ENCODE data around the gene CYP2E1. TPM values are rescaled to one million over a fixed set of nuclear protein-coding genes. Genes with fewer than 3 reads are reported as not detected.

CYP2E1 gene
- polyA plus RNA-seq, 1 of the 3 experiments (the other 2 are of a cell fraction): 0.61 TPM

- Histone ChIP-seq H3K27ac (ENCODE audit: low read depth in 2 of 2, low read length in 1 of 2) (no peak overlapping the region), H3K9me3 (no peaks in the 10 kb centered on the region), H3F3A (replicated peaks; ENCODE audit: insufficient read depth) (no peaks in the 10 kb centered on the region), H3K9ac (no peak overlapping the region), H3K4me1 (ENCODE audit: control insufficient read depth in 1 of 2, insufficient read depth in 2 of 2, low read depth in 1 of 2, low read length in 1 of 2) (no peaks in the 10 kb centered on the region), H2AFZ (ENCODE audit: low read depth) (no peak overlapping the region), H4K20me1 (ENCODE audit: insufficient read depth) (no peaks in the 10 kb centered on the region), H3K79me2 (ENCODE audit: insufficient read depth) (no peaks in the 10 kb centered on the region), H3K4me3 (ENCODE audit: low read depth in 2 of 2, low read length in 1 of 2) (no peak overlapping the region), H3K27me3 (ENCODE audit: insufficient read depth) (no peaks in the 10 kb centered on the region; the same call in 1 of the 2 replicates), H3K9me2 (no peaks in the 10 kb centered on the region), H3K36me3 (replicated peaks in 1 of 2; ENCODE audit: control insufficient read depth in 1 of 2, insufficient read depth in 2 of 2, low read length in 1 of 2) (no peaks in the 10 kb centered on the region), H3K4me2 (no peak overlapping the region)
- 0% methylated on average over 1 of the region's 1 CpG for WGBS (ENCODE audit: low lambda C conversion rate)
- CTCF ChIA-PET: no interaction called here
- TF ChIP-seq MXI1 (IDR thresholded peaks at IDR 0.05; ENCODE audit: low read depth, low read length) (no peak), USF2 (IDR thresholded peaks at IDR 0.05; ENCODE audit: borderline replicate concordance, low read depth, low read length) (no peak), RCOR1 (IDR thresholded peaks at IDR 0.05; ENCODE audit: low read length) (no peak), NRF1 (IDR thresholded peaks at IDR 0.05; ENCODE audit: low read depth, low read length) (no peak), SMC3 (IDR thresholded peaks at IDR 0.05; ENCODE audit: low read depth, low read length) (no peak), TAF1 (IDR thresholded peaks at IDR 0.05; ENCODE audit: borderline replicate concordance, low read depth, low read length) (no peak), YY1 (IDR thresholded peaks at IDR 0.05; ENCODE audit: low read depth) (no peak), EP300 (IDR thresholded peaks at IDR 0.05; ENCODE audit: borderline replicate concordance in 1 of 2, low read depth in 1 of 2, low read length in 1 of 2) (no peak), TEAD4 (IDR thresholded peaks at IDR 0.05; ENCODE audit: borderline replicate concordance, insufficient read depth) (no peak), MEF2A (IDR thresholded peaks at IDR 0.05; ENCODE audit: borderline replicate concordance, low read depth) (no peak), RFX5 (IDR thresholded peaks at IDR 0.05; ENCODE audit: low read length) (no peak), NFIC (IDR thresholded peaks at IDR 0.05; ENCODE audit: borderline replicate concordance) (no peak), SIN3A (IDR thresholded peaks at IDR 0.05; ENCODE audit: borderline replicate concordance, low read depth, low read length) (no peak), RXRA (IDR thresholded peaks at IDR 0.05; ENCODE audit: borderline replicate concordance, low read depth) (no peak), GATA2 (CRISPR knock-in tag; IDR thresholded peaks at IDR 0.05) (no peak)
- TF ChIP-seq, protein P1, sequence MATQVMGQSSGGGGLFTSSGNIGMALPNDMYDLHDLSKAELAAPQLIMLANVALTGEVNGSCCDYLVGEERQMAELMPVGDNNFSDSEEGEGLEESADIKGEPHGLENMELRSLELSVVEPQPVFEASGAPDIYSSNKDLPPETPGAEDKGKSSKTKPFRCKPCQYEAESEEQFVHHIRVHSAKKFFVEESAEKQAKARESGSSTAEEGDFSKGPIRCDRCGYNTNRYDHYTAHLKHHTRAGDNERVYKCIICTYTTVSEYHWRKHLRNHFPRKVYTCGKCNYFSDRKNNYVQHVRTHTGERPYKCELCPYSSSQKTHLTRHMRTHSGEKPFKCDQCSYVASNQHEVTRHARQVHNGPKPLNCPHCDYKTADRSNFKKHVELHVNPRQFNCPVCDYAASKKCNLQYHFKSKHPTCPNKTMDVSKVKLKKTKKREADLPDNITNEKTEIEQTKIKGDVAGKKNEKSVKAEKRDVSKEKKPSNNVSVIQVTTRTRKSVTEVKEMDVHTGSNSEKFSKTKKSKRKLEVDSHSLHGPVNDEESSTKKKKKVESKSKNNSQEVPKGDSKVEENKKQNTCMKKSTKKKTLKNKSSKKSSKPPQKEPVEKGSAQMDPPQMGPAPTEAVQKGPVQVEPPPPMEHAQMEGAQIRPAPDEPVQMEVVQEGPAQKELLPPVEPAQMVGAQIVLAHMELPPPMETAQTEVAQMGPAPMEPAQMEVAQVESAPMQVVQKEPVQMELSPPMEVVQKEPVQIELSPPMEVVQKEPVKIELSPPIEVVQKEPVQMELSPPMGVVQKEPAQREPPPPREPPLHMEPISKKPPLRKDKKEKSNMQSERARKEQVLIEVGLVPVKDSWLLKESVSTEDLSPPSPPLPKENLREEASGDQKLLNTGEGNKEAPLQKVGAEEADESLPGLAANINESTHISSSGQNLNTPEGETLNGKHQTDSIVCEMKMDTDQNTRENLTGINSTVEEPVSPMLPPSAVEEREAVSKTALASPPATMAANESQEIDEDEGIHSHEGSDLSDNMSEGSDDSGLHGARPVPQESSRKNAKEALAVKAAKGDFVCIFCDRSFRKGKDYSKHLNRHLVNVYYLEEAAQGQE (IDR thresholded peaks at IDR 0.05; ENCODE audit: low read depth, low read length): no peak
- TF ChIP-seq, protein P2, sequence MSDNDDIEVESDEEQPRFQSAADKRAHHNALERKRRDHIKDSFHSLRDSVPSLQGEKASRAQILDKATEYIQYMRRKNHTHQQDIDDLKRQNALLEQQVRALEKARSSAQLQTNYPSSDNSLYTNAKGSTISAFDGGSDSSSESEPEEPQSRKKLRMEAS (IDR thresholded peaks at IDR 0.05; ENCODE audit: low read depth): no peak
- TF ChIP-seq, protein P3, sequence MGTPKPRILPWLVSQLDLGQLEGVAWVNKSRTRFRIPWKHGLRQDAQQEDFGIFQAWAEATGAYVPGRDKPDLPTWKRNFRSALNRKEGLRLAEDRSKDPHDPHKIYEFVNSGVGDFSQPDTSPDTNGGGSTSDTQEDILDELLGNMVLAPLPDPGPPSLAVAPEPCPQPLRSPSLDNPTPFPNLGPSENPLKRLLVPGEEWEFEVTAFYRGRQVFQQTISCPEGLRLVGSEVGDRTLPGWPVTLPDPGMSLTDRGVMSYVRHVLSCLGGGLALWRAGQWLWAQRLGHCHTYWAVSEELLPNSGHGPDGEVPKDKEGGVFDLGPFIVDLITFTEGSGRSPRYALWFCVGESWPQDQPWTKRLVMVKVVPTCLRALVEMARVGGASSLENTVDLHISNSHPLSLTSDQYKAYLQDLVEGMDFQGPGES (IDR thresholded peaks at IDR 0.05; ENCODE audit: low read depth, low read length): no peak
- POLR2A ChIA-PET: no interaction called here
- DNase-seq: no peak
These were observed 17.3 kb downstream of the CYP2E1 start for GRCh38 chr10:133544506-133544905.
